Stimulated activated naive CD4-positive, alpha-beta T cell (primary cell): ENCODE measurements around the gene CAMSAP2.

ENCODE experiments used
- DNase-seq, 6 experiments: peaks; one replicate each; lab custom pipeline; 2025; lab: John Stamatoyannopoulos, UW

The CAMSAP2 gene

GRCh38 chr1:200738327-200738948, at the start of gene CAMSAP2:
TSS of gene CAMSAP2 (plus strand) at chr1:200738893. CDS start at chr1:200739828, 935 bp downstream.
- peak; percentile 57 to 81 (median 71) for DNase-seq

GRCh38 chr1:200692316-200692715, 46.4 kb upstream of the CAMSAP2 start:
- no peak for DNase-seq

DNA sequence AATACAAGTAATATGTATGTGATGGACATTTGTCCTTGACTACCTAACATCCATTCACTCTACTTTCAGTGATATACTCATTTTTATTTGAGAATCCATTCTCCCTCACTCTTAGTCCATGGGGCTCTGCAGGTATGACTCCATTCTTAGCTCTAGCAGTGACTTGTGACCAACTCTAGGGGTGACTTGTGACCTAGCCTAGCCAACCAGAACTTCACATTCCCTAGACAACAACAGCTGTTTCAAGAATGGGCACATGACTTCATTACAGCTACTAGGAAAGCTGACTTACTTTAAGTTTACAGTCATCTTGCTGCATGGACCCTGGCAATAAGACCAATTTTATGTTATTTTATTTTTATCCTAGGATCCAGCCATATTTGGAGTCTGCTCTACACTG, 45.4 kb upstream of the CAMSAP2 start:
- no peak for DNase-seq

DNA sequence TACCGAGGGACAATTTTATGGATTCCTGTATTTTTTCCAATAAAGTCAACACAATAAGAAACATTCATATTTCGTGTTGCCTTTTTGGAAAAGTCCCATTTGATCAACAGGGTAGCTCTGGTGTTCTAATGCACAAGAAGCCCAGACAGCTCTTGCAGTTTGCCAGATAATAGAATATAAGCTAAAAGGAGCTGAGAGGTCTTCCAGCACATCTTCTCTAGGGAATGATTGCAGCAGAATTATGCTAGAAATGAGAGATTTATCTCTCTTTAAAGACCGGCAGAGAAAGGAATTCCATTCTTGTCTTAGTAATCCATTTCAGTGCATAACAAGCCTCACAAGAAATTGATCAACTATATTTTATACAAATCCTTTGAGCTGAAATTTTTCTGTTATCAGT, 44.0 kb upstream of the CAMSAP2 start:
- no peak for DNase-seq

DNA sequence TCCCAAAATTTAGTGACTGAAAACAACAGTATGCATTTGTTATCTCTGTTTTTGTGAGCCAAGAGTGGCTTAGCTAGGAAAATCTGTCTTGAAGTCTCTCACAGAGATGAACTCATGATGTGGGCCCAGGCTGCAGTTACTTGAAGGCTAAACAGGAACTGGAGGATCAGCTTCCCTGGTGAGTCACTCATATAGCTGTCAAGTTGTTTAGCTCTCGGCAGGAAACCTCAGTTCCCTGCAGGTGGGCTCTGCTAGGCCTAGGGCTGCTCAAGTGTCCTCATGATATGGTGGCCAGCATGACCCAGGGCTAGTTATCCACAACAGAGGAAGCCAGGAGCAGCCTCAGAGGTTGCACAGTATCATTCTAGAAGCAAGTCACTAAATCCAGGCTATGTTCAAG, 38.8 kb upstream of the CAMSAP2 start:
- no peak for DNase-seq

DNA sequence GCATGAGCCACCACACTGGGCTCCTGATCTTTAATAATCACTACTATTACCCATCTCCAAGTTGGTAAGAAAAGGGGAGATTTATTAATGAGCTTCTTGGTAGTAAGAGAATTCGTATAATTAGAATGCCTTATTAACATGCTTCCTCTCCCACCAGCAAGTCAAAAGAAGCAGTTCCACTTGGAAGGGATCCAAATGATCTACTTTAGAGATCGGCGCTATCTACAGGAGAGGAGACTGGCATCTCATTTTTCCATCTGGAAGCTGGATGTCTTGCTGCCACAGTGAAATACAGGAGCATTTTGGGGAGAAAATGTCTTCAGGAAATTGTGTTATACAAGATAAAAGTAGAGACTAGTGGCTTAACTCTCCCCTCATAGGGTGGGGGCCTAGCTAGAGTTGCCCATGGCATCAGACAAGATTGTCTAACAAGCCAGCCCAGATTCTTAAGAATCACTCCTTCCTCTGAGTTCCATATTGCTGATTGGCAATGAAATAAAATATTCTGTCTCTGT, 33.6 kb upstream of the CAMSAP2 start:
- DNase-seq: no peak

- no peak for DNase-seq
Observed at GRCh38 chr1:200706111-200706814, 32.4 kb upstream of the CAMSAP2 start.

- DNase-seq: no peak
Observed at GRCh38 chr1:200707116-200707515, 31.6 kb upstream of the CAMSAP2 start.

DNA sequence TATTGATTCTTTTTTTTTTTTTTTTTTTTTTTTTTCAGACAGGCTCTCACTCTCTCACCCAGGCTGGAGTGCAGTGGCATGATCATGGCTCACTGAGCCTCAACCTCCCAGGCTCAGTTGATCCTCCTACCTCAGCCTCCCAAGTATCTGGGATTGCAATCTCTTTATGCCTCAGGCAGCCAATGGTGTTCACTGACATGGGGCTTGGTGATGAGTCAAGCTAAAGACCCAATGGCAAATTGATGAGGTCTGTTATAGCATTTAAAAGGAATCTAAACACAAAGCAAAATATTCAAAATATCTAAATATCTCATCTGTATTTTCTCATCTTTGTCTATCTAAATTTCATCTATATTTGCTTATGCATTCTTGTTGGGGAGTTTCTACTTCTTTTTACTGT, 30.5 kb upstream of the CAMSAP2 start:
- no peak for DNase-seq

DNA sequence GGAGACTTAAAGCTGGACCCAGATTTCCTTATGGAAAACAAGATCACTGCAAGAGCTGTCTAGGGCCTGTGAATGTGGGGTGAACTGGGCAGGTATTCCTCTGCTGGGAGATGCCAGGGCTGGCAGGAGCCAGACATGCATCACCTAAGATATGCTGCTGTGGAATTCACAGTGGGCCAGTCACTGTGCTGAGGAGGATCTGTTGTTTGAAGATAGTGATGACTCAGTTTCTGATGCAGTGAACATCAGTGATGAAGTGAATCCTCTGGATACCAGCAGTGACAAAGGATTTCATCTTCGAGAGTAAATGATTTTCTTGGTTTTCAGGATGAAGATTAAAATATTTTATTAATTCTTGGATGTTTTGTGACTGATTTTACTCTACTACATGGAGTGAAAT, 29.9 kb upstream of the CAMSAP2 start:
- DNase-seq: no peak

GRCh38 chr1:200710166-200710565, 28.5 kb upstream of the CAMSAP2 start:
- DNase-seq: no peak

DNA sequence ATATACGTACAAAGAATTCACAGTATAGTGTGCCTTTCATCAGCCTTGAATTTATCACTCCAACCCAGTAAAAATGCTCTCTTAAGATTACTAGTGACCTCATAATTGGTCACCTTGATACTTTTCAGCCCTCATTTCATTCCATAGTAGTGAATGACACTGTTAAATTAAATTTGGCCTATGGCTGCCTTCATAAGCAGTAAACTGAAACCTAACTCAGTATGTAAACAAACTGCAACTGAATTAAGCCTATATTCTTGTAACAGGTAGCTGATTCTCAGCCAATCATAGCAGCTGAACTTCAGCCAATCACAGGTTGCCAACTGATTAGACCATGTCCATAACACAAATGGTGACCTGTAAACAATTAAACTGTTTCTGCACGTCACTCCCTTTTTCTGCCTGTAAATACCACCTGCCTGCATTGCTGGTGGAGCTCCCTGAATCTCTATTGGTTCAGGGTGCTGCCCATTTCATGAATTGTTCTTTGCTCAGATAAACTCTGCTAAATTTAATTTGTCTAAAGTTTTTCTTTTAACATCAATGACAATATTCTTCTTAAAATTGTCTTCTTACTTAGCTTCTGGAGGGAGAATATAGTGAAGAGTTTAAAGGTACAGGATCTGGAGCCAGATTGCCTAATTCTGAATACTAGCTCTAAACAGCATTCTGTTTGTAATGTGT, 24.0 kb upstream of the CAMSAP2 start:
- DNase-seq: no peak

- no peak for DNase-seq
Observed at GRCh38 chr1:200720199-200720598, 18.5 kb upstream of the CAMSAP2 start.

DNA sequence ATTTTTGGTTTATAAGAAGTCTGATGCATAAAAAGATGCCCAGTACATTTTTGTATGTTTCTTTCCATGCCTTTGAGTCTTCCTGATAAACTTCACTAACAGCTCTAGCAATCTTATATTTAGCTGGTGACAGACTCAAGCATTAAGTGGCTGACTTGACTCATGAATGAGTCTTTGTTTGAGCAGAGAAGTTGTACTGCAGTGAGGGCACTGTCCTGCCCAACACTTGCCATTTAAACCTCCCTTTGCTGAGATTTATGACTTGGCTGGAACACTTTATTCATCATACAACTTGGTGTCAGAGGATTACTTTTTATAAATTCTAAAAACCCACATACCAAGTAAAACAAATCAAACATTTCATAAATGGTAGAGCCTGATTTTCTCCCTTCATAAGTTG, 14.6 kb upstream of the CAMSAP2 start:
- no peak for DNase-seq

DNA sequence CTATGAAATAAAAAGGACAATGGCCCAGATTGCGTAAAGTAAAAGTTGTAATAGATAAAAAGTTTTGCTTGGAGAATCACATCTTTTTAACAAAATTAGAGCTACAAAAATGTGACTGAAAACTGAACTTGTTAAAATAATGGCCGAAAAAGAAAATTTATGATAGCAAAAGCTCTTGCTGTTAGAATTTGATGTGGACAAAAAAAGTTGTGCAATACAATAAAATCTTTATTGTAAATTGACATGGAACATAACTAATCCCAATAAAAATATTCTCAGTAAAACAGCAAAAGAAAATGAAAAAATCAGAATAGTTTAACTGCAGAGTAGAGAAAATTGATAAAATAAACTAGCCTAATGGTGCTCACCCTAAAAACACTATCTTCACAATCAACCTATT, 11.4 kb upstream of the CAMSAP2 start:
- no peak for DNase-seq

DNA sequence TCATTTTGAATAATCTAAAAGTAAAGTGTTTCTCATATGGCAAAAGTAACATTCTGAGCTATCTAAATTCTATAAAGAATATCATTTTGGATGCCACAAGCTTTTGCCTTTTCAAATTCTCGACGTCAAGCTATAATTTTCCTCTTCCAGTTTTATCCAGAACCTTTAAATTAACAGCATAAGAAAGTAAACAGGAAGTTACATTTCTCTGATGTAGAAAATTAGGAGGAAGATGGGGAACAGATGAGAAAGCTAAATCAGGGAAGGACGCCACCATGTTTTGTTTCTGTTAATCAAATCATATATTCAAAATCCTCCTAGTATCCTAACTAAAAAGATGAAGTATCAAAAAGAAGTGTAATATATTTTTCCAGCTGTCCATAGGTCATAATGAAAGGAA, 8.8 kb upstream of the CAMSAP2 start:
- DNase-seq: no peak

DNA sequence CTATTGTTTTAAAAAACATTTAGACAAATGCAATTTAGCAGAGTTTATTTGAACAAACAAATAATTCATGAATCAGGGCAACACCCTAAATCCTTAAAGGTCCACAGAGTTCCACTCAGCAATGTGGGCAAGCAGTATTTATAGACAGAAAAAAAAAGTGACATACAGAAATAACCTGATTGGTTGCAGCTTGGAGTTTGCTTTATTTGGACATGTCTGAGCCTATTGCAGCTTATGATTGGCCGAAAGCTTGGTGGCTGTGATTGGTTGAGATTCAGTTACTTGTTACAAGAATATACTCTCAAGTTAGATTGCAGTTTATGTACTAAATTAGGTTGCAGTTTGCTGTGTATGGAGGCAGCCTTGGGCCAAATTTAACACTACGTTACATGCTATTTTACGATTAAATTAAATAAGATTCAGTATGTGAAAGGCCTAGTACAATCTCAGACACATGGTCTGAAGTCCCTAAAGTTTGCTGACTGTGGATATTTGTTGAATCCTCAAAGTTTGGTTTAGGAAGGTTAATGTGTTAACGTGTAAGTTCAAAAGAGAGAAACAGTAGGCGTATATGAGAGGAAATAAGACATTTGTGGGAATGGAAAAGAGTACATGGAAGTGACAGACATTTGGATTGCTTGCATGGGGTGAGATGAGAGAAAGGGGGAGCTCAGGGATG, 6.9 kb upstream of the CAMSAP2 start:
- no peak for DNase-seq

- no peak for DNase-seq
Observed at GRCh38 chr1:200732438-200732837, 6.3 kb upstream of the CAMSAP2 start.

- no peak for DNase-seq
Observed at GRCh38 chr1:200733907-200734306, 4.8 kb upstream of the CAMSAP2 start.

GRCh38 chr1:200737647-200738291, 924 bp upstream of the CAMSAP2 start:
- no peak for DNase-seq

DNA sequence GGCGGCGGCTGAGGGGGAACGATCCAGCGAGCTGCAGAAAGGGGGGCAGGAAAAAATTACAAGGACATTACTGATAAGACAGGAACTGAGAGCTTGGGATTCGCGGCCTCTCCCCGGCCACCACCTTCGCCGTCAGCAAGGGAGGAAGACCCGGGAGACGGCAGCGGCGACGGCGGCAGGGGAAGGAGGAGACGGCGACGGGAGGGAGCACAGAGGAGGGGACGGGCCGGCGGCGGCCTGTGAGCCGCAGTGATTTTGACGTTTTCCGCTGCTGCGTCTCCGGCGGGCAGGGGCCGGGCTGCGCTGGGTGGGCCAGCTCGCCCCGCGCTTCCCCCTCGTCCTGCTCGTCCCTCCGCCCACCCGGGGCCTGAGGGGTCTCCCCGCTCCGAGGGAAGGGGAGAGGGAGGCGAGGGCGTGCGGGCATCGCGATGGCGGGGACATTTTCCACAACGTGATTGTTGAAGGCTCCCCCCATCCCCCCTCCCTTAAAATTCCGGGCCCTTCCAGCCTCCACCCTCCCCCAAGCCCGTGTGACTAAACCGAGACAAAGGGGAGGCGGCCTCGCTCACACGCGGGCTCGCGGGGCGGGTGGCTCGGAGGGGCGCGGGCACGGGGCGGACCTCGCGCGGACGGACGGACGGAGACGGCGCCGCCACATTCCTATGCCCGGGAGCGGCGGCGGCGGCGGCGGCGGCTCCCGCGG, 407 bp downstream of the CAMSAP2 start:
- DNase-seq: peak; percentile 38 to 78 (median 63)
